K562 (cell line): ENCODE measurements around the gene PARD3.

Experiments used
- BRD4 ChIP-seq: fragments of 200-600 bp; sonication (generic); IDR thresholded peaks from 2 replicates; pipeline ENCODE4 v1.6.1; 2017; ENCODE audit warnings: inconsistent platforms
- CEBPB ChIP-seq: fragments of 450-650 bp; IDR thresholded peaks from 2 replicates; pipeline ENCODE4 v1.6.1; 2016; ENCODE audit warnings: missing genetic modification characterization, missing compliant biosample characterization
- NFE2 ChIP-seq: IDR thresholded peaks from 2 replicates; pipeline ENCODE4 v1.6.1; 2014; ENCODE audit warnings: antibody characterized with exemption, low read depth
- PHF8 ChIP-seq: fragments of 200-600 bp; sonication (generic); IDR thresholded peaks from 2 replicates; pipeline ENCODE4 v1.6.1; 2012; ENCODE audit warnings: mixed run types, mild to moderate bottlenecking, inconsistent platforms, low read length, moderate library complexity, borderline replicate concordance
- POLR2A ChIP-seq: fragments of 450-650 bp; conservative IDR thresholded peaks from 2 replicates; pipeline ENCODE4 v1.6.1; 2016
- POU5F1 ChIP-seq: fragments of 150-350 bp; IDR thresholded peaks from 2 replicates; pipeline ENCODE4 v1.6.1; 2014; ENCODE audit warnings: borderline replicate concordance, low read length, low read depth, mild to moderate bottlenecking; ENCODE audit not compliant: partially characterized antibody
- RBBP5 ChIP-seq: fragments of 200-600 bp; sonication (generic); IDR thresholded peaks from 2 replicates; pipeline ENCODE4 v1.6.1; 2012; ENCODE audit warnings: borderline replicate concordance, mild to moderate bottlenecking, low read length, control low read depth, inconsistent platforms; ENCODE audit not compliant: insufficient read depth, poor library complexity, severe bottlenecking
- STAG1 ChIP-seq: sonication (generic); formaldehyde crosslinking; IDR thresholded peaks from 2 replicates; pipeline ENCODE4 v1.5.0; 2020; ENCODE audit warnings: missing genetic modification reagents, borderline replicate concordance
- TRIM24 ChIP-seq, 2 experiments: fragments of 450-650 bp; IDR thresholded peaks; 2 replicates each; pipeline ENCODE4 v1.6.1; 2016
- ZSCAN32 ChIP-seq: fragments of 450-650 bp; formaldehyde crosslinking; IDR thresholded peaks from 2 replicates; pipeline ENCODE4 v1.4.0; 2020; ENCODE audit warnings: mild to moderate bottlenecking, moderate library complexity
- TF ChIP-seq, protein P1 (sequence below): sonication (generic); formaldehyde crosslinking; IDR thresholded peaks from 2 replicates; pipeline ENCODE4 v1.9.0; 2022; ENCODE audit warnings: mild to moderate bottlenecking, missing genetic modification reagents
- TF ChIP-seq, protein P2 (sequence below), 3 experiments: IDR thresholded peaks in 2 of 3; conservative IDR thresholded peaks in 1 of 3; 2 replicates each; pipeline ENCODE4 v1.5.1; 2011 to 2012; ENCODE audit warnings: low read length in 3 of 3, mild to moderate bottlenecking in 3 of 3, control low read depth in 2 of 3, improper control_type of control experiment in 1 of 3, inconsistent platforms in 1 of 3, low read depth in 1 of 3, mixed read lengths in 1 of 3, moderate library complexity in 1 of 3; ENCODE audit not compliant: insufficient read depth in 2 of 3
- TF ChIP-seq, protein P3 (sequence below): fragments of 250-450 bp; sonication (Bioruptor Pico); IDR thresholded peaks from 2 replicates; pipeline ENCODE4 v1.5.0; 2020; ENCODE audit warnings: mild to moderate bottlenecking, borderline replicate concordance

DNA sequence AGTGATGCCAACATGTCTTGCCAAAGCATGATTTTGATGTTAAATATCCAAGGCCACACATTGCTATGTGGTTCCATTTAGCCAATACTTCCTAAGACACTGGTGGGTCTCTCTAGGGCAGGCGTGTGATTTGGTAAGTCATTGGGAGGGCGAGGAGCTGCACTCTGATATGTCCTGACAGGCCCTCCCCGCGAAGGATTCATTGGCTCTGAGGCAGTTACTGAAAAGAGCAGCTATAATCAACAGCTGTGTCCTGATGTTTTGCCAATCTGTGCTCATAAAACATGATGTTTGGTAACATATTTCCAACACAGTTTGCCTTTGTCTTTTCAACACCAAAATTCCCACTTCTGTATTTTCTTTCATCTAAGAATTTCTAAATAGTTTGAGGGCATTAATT lies 646.7 kb downstream of the PARD3 start:
- TF ChIP-seq CEBPB (tag) (no peak), PHF8 (no peak), STAG1 (no peak), NFE2 (no peak), BRD4 (no peak), TRIM24 (IDR thresholded peaks at IDR 0.05) (no peak), POLR2A (no peak), RBBP5 (no peak), ZSCAN32 (CRISPR knock-in tag) (no peak), POU5F1 (no peak)
- TF ChIP-seq, protein P1, sequence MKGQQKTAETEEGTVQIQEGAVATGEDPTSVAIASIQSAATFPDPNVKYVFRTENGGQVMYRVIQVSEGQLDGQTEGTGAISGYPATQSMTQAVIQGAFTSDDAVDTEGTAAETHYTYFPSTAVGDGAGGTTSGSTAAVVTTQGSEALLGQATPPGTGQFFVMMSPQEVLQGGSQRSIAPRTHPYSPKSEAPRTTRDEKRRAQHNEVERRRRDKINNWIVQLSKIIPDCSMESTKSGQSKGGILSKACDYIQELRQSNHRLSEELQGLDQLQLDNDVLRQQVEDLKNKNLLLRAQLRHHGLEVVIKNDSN (CRISPR knock-in tag) = no peak
- TF ChIP-seq, protein P2, sequence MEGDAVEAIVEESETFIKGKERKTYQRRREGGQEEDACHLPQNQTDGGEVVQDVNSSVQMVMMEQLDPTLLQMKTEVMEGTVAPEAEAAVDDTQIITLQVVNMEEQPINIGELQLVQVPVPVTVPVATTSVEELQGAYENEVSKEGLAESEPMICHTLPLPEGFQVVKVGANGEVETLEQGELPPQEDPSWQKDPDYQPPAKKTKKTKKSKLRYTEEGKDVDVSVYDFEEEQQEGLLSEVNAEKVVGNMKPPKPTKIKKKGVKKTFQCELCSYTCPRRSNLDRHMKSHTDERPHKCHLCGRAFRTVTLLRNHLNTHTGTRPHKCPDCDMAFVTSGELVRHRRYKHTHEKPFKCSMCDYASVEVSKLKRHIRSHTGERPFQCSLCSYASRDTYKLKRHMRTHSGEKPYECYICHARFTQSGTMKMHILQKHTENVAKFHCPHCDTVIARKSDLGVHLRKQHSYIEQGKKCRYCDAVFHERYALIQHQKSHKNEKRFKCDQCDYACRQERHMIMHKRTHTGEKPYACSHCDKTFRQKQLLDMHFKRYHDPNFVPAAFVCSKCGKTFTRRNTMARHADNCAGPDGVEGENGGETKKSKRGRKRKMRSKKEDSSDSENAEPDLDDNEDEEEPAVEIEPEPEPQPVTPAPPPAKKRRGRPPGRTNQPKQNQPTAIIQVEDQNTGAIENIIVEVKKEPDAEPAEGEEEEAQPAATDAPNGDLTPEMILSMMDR (IDR thresholded peaks at IDR 0.05 in 2 of 3, conservative IDR thresholded peaks at IDR 0.05 in 1 of 3; ENCODE audit: insufficient read depth in 2 of 3, low read depth in 1 of 3, low read length in 3 of 3) = no peak
- TF ChIP-seq, protein P3, sequence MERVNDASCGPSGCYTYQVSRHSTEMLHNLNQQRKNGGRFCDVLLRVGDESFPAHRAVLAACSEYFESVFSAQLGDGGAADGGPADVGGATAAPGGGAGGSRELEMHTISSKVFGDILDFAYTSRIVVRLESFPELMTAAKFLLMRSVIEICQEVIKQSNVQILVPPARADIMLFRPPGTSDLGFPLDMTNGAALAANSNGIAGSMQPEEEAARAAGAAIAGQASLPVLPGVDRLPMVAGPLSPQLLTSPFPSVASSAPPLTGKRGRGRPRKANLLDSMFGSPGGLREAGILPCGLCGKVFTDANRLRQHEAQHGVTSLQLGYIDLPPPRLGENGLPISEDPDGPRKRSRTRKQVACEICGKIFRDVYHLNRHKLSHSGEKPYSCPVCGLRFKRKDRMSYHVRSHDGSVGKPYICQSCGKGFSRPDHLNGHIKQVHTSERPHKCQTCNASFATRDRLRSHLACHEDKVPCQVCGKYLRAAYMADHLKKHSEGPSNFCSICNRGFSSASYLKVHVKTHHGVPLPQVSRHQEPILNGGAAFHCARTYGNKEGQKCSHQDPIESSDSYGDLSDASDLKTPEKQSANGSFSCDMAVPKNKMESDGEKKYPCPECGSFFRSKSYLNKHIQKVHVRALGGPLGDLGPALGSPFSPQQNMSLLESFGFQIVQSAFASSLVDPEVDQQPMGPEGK = no peak
